Ammon's horn (tissue), 1 donor: ENCODE measurements around the gene UNKL.
"Not testable (repeated sequence)": the region's sequence is repeated elsewhere in the genome, so short reads cannot be mapped to it uniquely, and the experiment has no call there.

ENCODE experiments used
- DNase-seq: peaks from one replicate; pipeline ENCODE4 v3.0.0-alpha.2; 2016; ENCODE audit warnings: low spot score

Gene UNKL

GRCh38 chr16:1445518-1446203 lies 31.2 kb upstream of the UNKL start:
- DNase-seq: no peak

GRCh38 chr16:1444730-1445517 lies 30.4 kb upstream of the UNKL start:
- DNase-seq: no peak

GRCh38 chr16:1443980-1444729 lies 29.7 kb upstream of the UNKL start, which contains the start of gene CCDC154:
Gene CCDC154, minus strand, starts transcription at chr16:1444556. Its CDS starts 234 bp downstream, at chr16:1444322.
- no peak for DNase-seq

GRCh38 chr16:1443403-1443973 lies 29.0 kb upstream of the UNKL start:
- no peak for DNase-seq

GRCh38 chr16:1442697-1443096 lies 28.2 kb upstream of the UNKL start:
- no peak for DNase-seq

GRCh38 chr16:1441391-1441829 lies 26.9 kb upstream of the UNKL start:
- no peak for DNase-seq

- not testable (repeated sequence) for DNase-seq
These were observed 25.2 kb upstream of the UNKL start for GRCh38 chr16:1439699-1440074.

- no peak for DNase-seq
These were observed 24.7 kb upstream of the UNKL start for GRCh38 chr16:1439058-1439698.

- DNase-seq: no peak
These were observed 23.9 kb upstream of the UNKL start for GRCh38 chr16:1438229-1439057.

- DNase-seq: no peak
These were observed 23.1 kb upstream of the UNKL start for GRCh38 chr16:1437606-1438005.

- DNase-seq: no peak
These were observed 22.3 kb upstream of the UNKL start for GRCh38 chr16:1436731-1437355.

GRCh38 chr16:1435921-1436697 lies 21.6 kb upstream of the UNKL start:
- DNase-seq: no peak

- DNase-seq: no peak
These were observed 20.4 kb upstream of the UNKL start for GRCh38 chr16:1434644-1435592.

GRCh38 chr16:1433756-1434155 lies 19.3 kb upstream of the UNKL start:
- no peak for DNase-seq

- no peak for DNase-seq
These were observed 18.7 kb upstream of the UNKL start for GRCh38 chr16:1433263-1433560.

- no peak for DNase-seq
These were observed 18.1 kb upstream of the UNKL start for GRCh38 chr16:1432388-1433262.

- no peak for DNase-seq
These were observed 17.2 kb upstream of the UNKL start for GRCh38 chr16:1431497-1432270.
